H1 (cell line): ENCODE results near the gene OR5M10.
"Not testable (repeated sequence)": the region's sequence is repeated elsewhere in the genome, so short reads cannot be mapped to it uniquely, and the experiment has no call there.

Source experiments
- CHD1 ChIP-seq: IDR thresholded peaks from 2 replicates; pipeline ENCODE4 v1.6.1; 2012; ENCODE audit warnings: low read depth, low read length, improper control_type of control experiment
- PHF8 ChIP-seq: fragments of 200-600 bp; sonication (generic); conservative IDR thresholded peaks from 2 replicates; pipeline ENCODE4 v1.7.1; 2012; ENCODE audit warnings: low read depth, mild to moderate bottlenecking, inconsistent platforms, low read length, moderate library complexity
- TF ChIP-seq, protein P1 (sequence below), 3 experiments: IDR thresholded peaks; 1 replicate in 2 of 3; 2 replicates in 1 of 3; pipeline versions ENCODE4 v1.5.1 to v1.6.1; 2011; ENCODE audit warnings: low read length in 3 of 3, mild to moderate bottlenecking in 3 of 3, inconsistent platforms in 2 of 3, low read depth in 1 of 3, moderate library complexity in 1 of 3; ENCODE audit not compliant: insufficient read depth in 1 of 3; ENCODE audit errors: control extremely low read depth in 1 of 3

- not testable (repeated sequence) for TF ChIP-seq CHD1, PHF8
- TF ChIP-seq, protein P1, sequence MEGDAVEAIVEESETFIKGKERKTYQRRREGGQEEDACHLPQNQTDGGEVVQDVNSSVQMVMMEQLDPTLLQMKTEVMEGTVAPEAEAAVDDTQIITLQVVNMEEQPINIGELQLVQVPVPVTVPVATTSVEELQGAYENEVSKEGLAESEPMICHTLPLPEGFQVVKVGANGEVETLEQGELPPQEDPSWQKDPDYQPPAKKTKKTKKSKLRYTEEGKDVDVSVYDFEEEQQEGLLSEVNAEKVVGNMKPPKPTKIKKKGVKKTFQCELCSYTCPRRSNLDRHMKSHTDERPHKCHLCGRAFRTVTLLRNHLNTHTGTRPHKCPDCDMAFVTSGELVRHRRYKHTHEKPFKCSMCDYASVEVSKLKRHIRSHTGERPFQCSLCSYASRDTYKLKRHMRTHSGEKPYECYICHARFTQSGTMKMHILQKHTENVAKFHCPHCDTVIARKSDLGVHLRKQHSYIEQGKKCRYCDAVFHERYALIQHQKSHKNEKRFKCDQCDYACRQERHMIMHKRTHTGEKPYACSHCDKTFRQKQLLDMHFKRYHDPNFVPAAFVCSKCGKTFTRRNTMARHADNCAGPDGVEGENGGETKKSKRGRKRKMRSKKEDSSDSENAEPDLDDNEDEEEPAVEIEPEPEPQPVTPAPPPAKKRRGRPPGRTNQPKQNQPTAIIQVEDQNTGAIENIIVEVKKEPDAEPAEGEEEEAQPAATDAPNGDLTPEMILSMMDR (IDR thresholded peaks at IDR 0.05; ENCODE audit: control extremely low read depth in 1 of 3, insufficient read depth in 1 of 3, low read depth in 1 of 3, low read length in 3 of 3) = not testable (repeated sequence)
Observed at GRCh38 chr11:56592088-56592717, 14.7 kb upstream of the OR5M10 start.
